Upper lobe of right lung (tissue), 1 donor: Measurements from ENCODE around the gene ZDHHC3. TPM values are rescaled to one million over a fixed set of nuclear protein-coding genes. Genes with fewer than 3 reads are reported as not detected.

Experiments used
- ATAC-seq: fragments of 200-7000 bp; cut with Tn5 transposase; one replicate; pipeline ENCODE4 v1.9.1; 2020; ENCODE audit warnings: mild to moderate bottlenecking, moderate library complexity
- DNase-seq: peaks from one replicate; pipeline ENCODE4 v3.0.0-alpha.2; 2020
- H3K27ac ChIP-seq: fragments of 200-600 bp; one replicate; pipeline ENCODE4 v1.8.0; 2022
- H3K27me3 ChIP-seq: fragments of 200-600 bp; one replicate; pipeline ENCODE4 v1.8.0; 2022; ENCODE audit warnings: mild to moderate bottlenecking
- H3K36me3 ChIP-seq: fragments of 200-600 bp; one replicate; pipeline ENCODE4 v1.8.0; 2022
- H3K4me1 ChIP-seq: fragments of 200-600 bp; one replicate; pipeline ENCODE4 v1.8.0; 2022
- H3K4me3 ChIP-seq: fragments of 200-600 bp; one replicate; pipeline ENCODE4 v1.8.0; 2022; ENCODE audit warnings: mild to moderate bottlenecking
- H3K9me3 ChIP-seq: fragments of 200-600 bp; one replicate; pipeline ENCODE4 v1.8.0; 2022
- intact Hi-C: fragments of 100-400 bp; cut with DNase I; formaldehyde crosslinking; loops from one replicate; pipeline ENCODE4 v1.11.0; 2022
- total RNA-seq: library from RNA; stranded (reverse); fragmentation: NEBNext Ultra II Directional; extraction: Animal tissue kit (Norgen Biotek cat#: 25700); gene quantifications from one replicate; pipeline ENCODE4 v1.2.1, GENCODE V29; 2021
- TF ChIP-seq, protein P1 (sequence below): fragments of 200-600 bp; IDR thresholded peaks from one replicate; pipeline ENCODE4 v1.8.0; 2022; ENCODE audit warnings: antibody characterized with exemption
- donor health status: DM: no; HTN: yes; CAD: no; lungs with severe emphysema.

Gene ZDHHC3
- total RNA-seq, 1 donor from 2014 or later, result 125 TPM

DNA sequence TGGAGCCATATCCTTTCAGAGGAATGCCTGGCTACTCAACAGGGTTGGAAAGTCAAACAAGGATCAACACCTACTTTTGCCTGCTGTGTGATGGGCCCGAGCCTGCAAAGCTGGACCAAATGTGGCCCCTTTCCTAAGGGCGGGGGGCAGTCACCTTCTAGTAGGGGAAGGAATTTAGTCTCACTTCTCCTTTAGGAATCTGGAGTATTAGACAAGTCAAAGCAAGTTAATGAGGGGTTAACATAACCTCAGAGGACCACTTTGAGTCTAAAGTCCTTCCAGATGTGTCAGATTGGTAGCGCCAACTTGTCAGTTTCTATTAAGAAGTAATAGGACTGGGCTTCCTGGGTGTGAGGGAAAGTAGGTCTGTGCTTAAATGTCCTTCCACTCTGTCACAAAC is 6.8 kb upstream of the ZDHHC3 start:
- H3K9me3 ChIP-seq, result no peaks in the 10 kb centered on the region
- H3K4me3 ChIP-seq, result no peak overlapping the region
- TF ChIP-seq, protein P1, sequence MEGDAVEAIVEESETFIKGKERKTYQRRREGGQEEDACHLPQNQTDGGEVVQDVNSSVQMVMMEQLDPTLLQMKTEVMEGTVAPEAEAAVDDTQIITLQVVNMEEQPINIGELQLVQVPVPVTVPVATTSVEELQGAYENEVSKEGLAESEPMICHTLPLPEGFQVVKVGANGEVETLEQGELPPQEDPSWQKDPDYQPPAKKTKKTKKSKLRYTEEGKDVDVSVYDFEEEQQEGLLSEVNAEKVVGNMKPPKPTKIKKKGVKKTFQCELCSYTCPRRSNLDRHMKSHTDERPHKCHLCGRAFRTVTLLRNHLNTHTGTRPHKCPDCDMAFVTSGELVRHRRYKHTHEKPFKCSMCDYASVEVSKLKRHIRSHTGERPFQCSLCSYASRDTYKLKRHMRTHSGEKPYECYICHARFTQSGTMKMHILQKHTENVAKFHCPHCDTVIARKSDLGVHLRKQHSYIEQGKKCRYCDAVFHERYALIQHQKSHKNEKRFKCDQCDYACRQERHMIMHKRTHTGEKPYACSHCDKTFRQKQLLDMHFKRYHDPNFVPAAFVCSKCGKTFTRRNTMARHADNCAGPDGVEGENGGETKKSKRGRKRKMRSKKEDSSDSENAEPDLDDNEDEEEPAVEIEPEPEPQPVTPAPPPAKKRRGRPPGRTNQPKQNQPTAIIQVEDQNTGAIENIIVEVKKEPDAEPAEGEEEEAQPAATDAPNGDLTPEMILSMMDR, result no peak
- H3K27ac ChIP-seq, result no peak overlapping the region
- H3K27me3 ChIP-seq, result no peaks in the 10 kb centered on the region
- no peaks in the 10 kb centered on the region for H3K36me3 ChIP-seq
- H3K4me1 ChIP-seq, result peaks cover 52% of the 10 kb centered on the region
- no peak for DNase-seq
- intact Hi-C loops, result no loop called here
- ATAC-seq, result no peak

DNA sequence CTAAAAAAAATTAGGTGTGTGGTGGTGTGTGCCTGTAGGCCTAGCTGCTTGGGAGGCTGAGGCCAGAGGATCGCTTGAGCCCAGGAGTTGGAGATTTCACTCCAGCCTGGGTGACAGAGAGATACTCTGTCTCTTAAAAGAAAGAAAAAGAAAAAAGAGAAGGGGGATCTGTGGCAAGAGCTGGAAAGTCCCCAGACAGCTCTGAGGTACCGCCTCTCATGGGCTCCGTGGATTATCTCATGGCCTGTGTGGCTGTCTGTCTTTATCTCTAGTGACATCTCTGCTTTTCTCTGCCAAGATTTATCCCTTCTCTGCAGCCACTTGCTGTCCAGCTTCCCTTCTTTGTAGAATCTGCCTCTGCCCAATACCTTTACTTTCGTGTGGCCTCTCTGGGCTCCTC is 5.8 kb upstream of the ZDHHC3 start:
- intact Hi-C loops, result no loop called here
- no peak for ATAC-seq
- peaks cover 60% of the 10 kb centered on the region for H3K4me1 ChIP-seq
- H3K9me3 ChIP-seq, result no peaks in the 10 kb centered on the region
- no peak overlapping the region for H3K27ac ChIP-seq
- no peaks in the 10 kb centered on the region for H3K27me3 ChIP-seq
- no peaks in the 10 kb centered on the region for H3K36me3 ChIP-seq
- no peak for DNase-seq
- TF ChIP-seq, protein P1, result no peak
- H3K4me3 ChIP-seq, result no peak overlapping the region

DNA sequence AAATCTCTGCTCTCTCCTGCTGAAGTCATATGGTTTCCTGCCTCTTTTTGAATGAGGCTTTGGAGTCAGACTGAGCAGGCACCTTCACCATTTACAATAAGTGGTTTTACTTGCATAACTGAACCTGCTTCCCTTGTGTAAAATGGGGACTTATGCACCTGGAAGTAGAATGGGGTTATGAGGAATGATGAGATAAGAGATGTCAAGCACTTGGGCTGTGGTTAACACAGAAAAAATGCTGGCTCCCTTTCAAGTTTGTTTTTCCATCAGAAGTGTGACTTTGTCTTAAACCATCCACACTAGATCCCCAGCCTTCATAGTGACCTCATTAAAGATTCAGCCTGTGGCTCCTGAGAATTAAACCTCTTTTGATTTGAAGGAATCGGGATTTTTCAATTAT is 5.2 kb upstream of the ZDHHC3 start:
- Histone ChIP-seq H3K36me3 (no peaks in the 10 kb centered on the region), H3K4me3 (no peak overlapping the region), H3K9me3 (no peaks in the 10 kb centered on the region), H3K4me1 (peaks cover 63% of the 10 kb centered on the region), H3K27ac (no peak overlapping the region), H3K27me3 (no peaks in the 10 kb centered on the region)
- DNase-seq, result no peak
- TF ChIP-seq, protein P1, result no peak
- ATAC-seq, result peak; percentile 63
- intact Hi-C loops, result no loop called here

DNA sequence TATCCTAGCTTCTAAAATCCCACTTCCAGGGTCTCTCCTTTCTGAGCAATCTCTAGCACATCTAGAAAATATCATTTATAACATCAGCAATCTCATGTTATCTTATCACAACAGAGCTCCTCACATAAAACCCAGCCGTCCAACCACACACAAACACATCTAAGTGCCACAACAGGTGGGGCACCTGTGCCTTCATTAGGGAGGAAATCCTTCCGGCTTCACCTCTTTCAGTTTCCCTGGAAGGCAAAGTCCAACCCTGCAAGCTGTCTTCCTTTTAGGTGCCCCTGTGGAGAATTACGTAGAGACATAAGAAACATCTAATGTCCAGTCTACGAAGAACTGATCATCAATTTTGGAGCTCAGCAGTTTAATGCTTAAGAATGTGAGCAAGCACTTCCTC is 1.6 kb downstream of the ZDHHC3 start:
- H3K4me1 ChIP-seq, result peaks cover 52% of the 10 kb centered on the region
- intact Hi-C loops, result no loop called here
- H3K4me3 ChIP-seq, result peak overlapping the region; percentile 94

DNA sequence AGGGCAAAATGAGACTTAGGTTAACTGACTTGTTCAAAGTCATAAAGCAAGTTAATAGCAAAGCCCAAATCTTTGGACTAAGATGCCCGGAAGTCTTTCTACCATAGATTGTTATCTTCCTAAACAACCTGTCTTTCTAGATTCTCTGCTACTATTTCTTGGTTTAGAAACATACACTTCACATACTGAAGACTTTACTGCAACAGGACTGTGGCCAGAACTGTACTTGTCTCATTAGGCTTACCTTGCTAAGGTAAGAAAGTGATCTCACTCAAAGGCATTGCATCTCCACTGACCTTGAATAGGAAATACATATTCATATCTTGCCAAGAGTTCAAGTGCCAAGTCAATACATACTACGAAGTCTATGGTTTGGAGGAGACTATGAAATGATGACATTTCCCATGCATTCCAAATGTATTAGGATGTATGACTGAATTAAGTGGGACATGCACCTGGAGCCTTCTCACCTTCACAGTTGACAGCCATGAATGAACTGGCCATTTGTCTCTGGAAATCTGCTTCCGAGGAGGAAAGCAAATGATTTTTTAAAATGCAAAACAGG is 5.0 kb downstream of the ZDHHC3 start:
- DNase-seq, result no peak
- Histone ChIP-seq H3K27me3 (no peaks in the 10 kb centered on the region), H3K36me3 (no peaks in the 10 kb centered on the region), H3K4me1 (peaks cover 54% of the 10 kb centered on the region), H3K4me3 (no peak overlapping the region), H3K27ac (no peak overlapping the region), H3K9me3 (no peaks in the 10 kb centered on the region)
- intact Hi-C loops, result no loop called here
- TF ChIP-seq, protein P1, result no peak
- no peak for ATAC-seq

More for the DNA sequence above, 1.6 kb downstream of the ZDHHC3 start:
- no peaks in the 10 kb centered on the region for H3K27me3 ChIP-seq
- ATAC-seq (no peak), DNase-seq (no peak)
- no peaks in the 10 kb centered on the region for H3K9me3 ChIP-seq
- H3K27ac ChIP-seq, result no peak overlapping the region
- TF ChIP-seq, protein P1, result no peak
- no peaks in the 10 kb centered on the region for H3K36me3 ChIP-seq

DNA sequence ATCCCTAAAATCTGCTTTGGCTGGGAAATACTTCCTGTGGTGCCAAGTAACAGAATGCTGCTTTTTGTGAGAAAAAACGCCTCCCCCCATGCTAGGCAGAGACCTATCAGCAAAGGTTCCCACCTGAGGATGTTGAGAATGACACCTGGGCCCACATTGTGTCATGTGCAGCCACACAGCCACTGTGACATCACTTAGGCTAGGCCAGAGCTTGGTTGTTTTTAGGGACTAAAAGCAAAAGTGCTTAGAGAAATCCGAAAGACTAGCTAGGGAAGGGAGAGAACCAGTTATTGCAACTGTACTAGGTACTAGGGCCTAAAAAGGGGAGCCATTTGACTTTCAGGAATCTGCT is 6.2 kb downstream of the ZDHHC3 start:
- ATAC-seq, result no peak
- no peaks in the 10 kb centered on the region for H3K9me3 ChIP-seq
- H3K27ac ChIP-seq, result no peak overlapping the region
- H3K4me3 ChIP-seq, result no peak overlapping the region
- H3K4me1 ChIP-seq, result peaks cover 56% of the 10 kb centered on the region
- no peaks in the 10 kb centered on the region for H3K27me3 ChIP-seq
- TF ChIP-seq, protein P1, result no peak
- H3K36me3 ChIP-seq, result no peaks in the 10 kb centered on the region
- DNase-seq, result no peak
- intact Hi-C loops, result no loop called here
